ENCODE data around the gene ENGASE.

- TF ChIP-seq CTCF (IDR thresholded peaks at IDR 0.05) (no peak), POLR2A (IDR thresholded peaks at IDR 0.05) (no peak)
These were observed 16.6 kb downstream of the ENGASE start for GRCh38 chr17:79091226-79091670.

Measured in body of pancreas (tissue), 4 donors.